Upper lobe of left lung (tissue), 6 donors: ENCODE results near the gene VIT. TPM values are rescaled to one million over a fixed set of nuclear protein-coding genes. Genes with fewer than 3 reads are reported as not detected.

Source experiments
- ATAC-seq, 2 donors: fragments of 200-7000 bp; cut with Tn5 transposase; one replicate each; pipeline ENCODE4 v1.9.1; 2022; ENCODE audit warnings: mild to moderate bottlenecking in 2 of 2, moderate library complexity in 2 of 2; ENCODE audit not compliant: low FRiP score in 2 of 2
- DNase-seq, 2 donors: peaks; one replicate each; pipeline ENCODE4 v3.0.0-alpha.2; 2019 to 2020
- H3K27ac ChIP-seq, 4 donors: fragments of 200-600 bp; sonication (generic); one replicate each; pipeline ENCODE4 v1.5.1; 2016 to 2019
- H3K27me3 ChIP-seq, 4 donors: fragments of 200-600 bp; sonication (generic); one replicate each; pipeline ENCODE4 v1.5.1; 2017 to 2019
- H3K36me3 ChIP-seq, 4 donors: fragments of 200-600 bp; sonication (generic); one replicate each; pipeline ENCODE4 v1.5.1; 2016 to 2019
- H3K4me1 ChIP-seq, 4 donors: fragments of 200-600 bp; sonication (generic); one replicate each; pipeline ENCODE4 v1.5.1; 2018 to 2019
- H3K4me3 ChIP-seq, 4 donors: fragments of 200-600 bp; sonication (generic); one replicate each; pipeline ENCODE4 v1.5.1; 2017 to 2019; ENCODE audit warnings: mild to moderate bottlenecking in 2 of 4, moderate library complexity in 1 of 4
- H3K9me3 ChIP-seq, 4 donors: fragments of 200-600 bp; sonication (generic); one replicate each; pipeline ENCODE4 v1.5.1; 2018 to 2019
- CTCF ChIP-seq, 6 experiments: fragments of 450-650 bp in 4 of 6; fragments of 200-600 bp in 2 of 6; sonication (generic) in 2 of 6; IDR thresholded peaks; one replicate each; pipeline ENCODE4 v1.5.1; 2016 to 2019; ENCODE audit warnings: antibody characterized with exemption in 6 of 6
- EP300 ChIP-seq, 4 donors: sonication (generic); formaldehyde crosslinking; IDR thresholded peaks; one replicate each; pipeline ENCODE4 v1.5.1; 2017; ENCODE audit warnings: antibody characterized with exemption in 4 of 4, control low read depth in 2 of 4
- POLR2A ChIP-seq, 4 donors: fragments of 450-650 bp; IDR thresholded peaks; one replicate each; pipeline ENCODE4 v1.5.1; 2016 to 2017; ENCODE audit warnings: antibody characterized with exemption in 4 of 4, mild to moderate bottlenecking in 2 of 4
- POLR2AphosphoS5 ChIP-seq, 2 donors: sonication (generic); formaldehyde crosslinking; IDR thresholded peaks; one replicate each; pipeline ENCODE4 v1.5.1; 2017; ENCODE audit warnings: antibody characterized with exemption in 2 of 2
- WGBS, 2 donors: methylation state at CpG; one replicate each; pipeline ENCODE4 v1.1.5; 2017 to 2018; 5-methylcytosine and 5-hydroxymethylcytosine counted together
- total RNA-seq, 6 donors: library from RNA; depleted of rRNA in 4 of 6; stranded (reverse); fragments of >200 nt in 4 of 6; gene quantifications; one replicate each; pipeline versions ENCODE4 v1.1.0 to v1.2.1, GENCODE V29; 2016 to 2021
- donor health status: DM: no; HTN: no; CAD: no; lungs with moderate emphysema.
- donor health status: DM: no; HTN: yes; CAD: no; lungs with severe emphysema.

Gene VIT
- total RNA-seq, 6 donors from 2014 or later: 0.22 to 1.4 (median 0.54) TPM; not detected in 1

- Histone ChIP-seq H3K36me3 (no peaks in the 10 kb centered on the region), H3K9me3 (no peaks in the 10 kb centered on the region), H3K27ac (no peak overlapping the region), H3K27me3 (no peaks in the 10 kb centered on the region), H3K4me3 (no peak overlapping the region), H3K4me1 (no peaks in the 10 kb centered on the region)
- no peak for ATAC-seq
- TF ChIP-seq POLR2AphosphoS5 (IDR thresholded peaks at IDR 0.05) (no peak), EP300 (IDR thresholded peaks at IDR 0.05) (no peak), CTCF (IDR thresholded peaks at IDR 0.05) (no peak), POLR2A (IDR thresholded peaks at IDR 0.05) (no peak)
- 38 to 45% methylated on average over 5 of the region's 5 CpGs for WGBS, 2 donors
- no peak for DNase-seq
Observed at GRCh38 chr2:36834731-36835524, 138.4 kb downstream of the VIT start.

GRCh38 chr2:36839976-36840617 lies 143.6 kb downstream of the VIT start:
- no peaks in the 10 kb centered on the region for H3K9me3 ChIP-seq
- ATAC-seq (no peak), DNase-seq (no peak)
- 72 to 92% methylated on average over 4 of the region's 4 CpGs for WGBS, 2 donors
- TF ChIP-seq EP300 (IDR thresholded peaks at IDR 0.05): no peak
- no peak for TF ChIP-seq POLR2A (IDR thresholded peaks at IDR 0.05)
- TF ChIP-seq POLR2AphosphoS5 (IDR thresholded peaks at IDR 0.05): no peak
- no peak for TF ChIP-seq CTCF (IDR thresholded peaks at IDR 0.05)
- no peaks in the 10 kb centered on the region for H3K4me1 ChIP-seq
- H3K4me3 ChIP-seq: no peak overlapping the region
- no peaks in the 10 kb centered on the region for H3K36me3 ChIP-seq
- H3K27me3 ChIP-seq: no peaks in the 10 kb centered on the region
- H3K27ac ChIP-seq: no peak overlapping the region

- no peaks in the 10 kb centered on the region for H3K4me1 ChIP-seq
- TF ChIP-seq POLR2AphosphoS5 (IDR thresholded peaks at IDR 0.05): no peak
- TF ChIP-seq EP300 (IDR thresholded peaks at IDR 0.05): no peak
- TF ChIP-seq CTCF (IDR thresholded peaks at IDR 0.05): no peak
- no peak for TF ChIP-seq POLR2A (IDR thresholded peaks at IDR 0.05)
- H3K4me3 ChIP-seq: no peak overlapping the region
- peaks cover 1 to 18% (median 5%) of the 10 kb centered on the region in 4 donors for H3K36me3 ChIP-seq
- H3K27me3 ChIP-seq: no peaks in the 10 kb centered on the region
- H3K27ac ChIP-seq: no peak overlapping the region
- ATAC-seq: no peak
- DNase-seq: no peak
- no peaks in the 10 kb centered on the region for H3K9me3 ChIP-seq
Observed at GRCh38 chr2:36843838-36844237, 147.3 kb downstream of the VIT start.

- Histone ChIP-seq H3K27me3 (no peaks in the 10 kb centered on the region), H3K4me1 (no peaks in the 10 kb centered on the region), H3K36me3 (peaks cover 11 to 64% (median 23%) of the 10 kb centered on the region in 4 donors), H3K4me3 (no peak overlapping the region), H3K9me3 (no peaks in the 10 kb centered on the region), H3K27ac (no peak overlapping the region)
- WGBS, 2 donors: 97% methylated on average over 8 of the region's 8 CpGs
- ATAC-seq (no peak), DNase-seq (no peak)
- TF ChIP-seq EP300 (IDR thresholded peaks at IDR 0.05): no peak
- TF ChIP-seq POLR2AphosphoS5 (IDR thresholded peaks at IDR 0.05): no peak
- no peak for TF ChIP-seq CTCF (IDR thresholded peaks at IDR 0.05)
- TF ChIP-seq POLR2A (IDR thresholded peaks at IDR 0.05): no peak
Observed at GRCh38 chr2:36849265-36849664, 152.8 kb downstream of the VIT start.
